Osteoblast (primary cell): ENCODE results near the gene TSPAN13. TPM values are rescaled to one million over a fixed set of nuclear protein-coding genes. Genes with fewer than 3 reads are reported as not detected.

Experiments used
- DNase-seq: peaks from one replicate; pipeline ENCODE4 v3.0.0; 2011; ENCODE audit warnings: low spot score, mixed read lengths; ENCODE audit not compliant: insufficient read length; ENCODE audit errors: missing footprints
- H2AFZ ChIP-seq: 2 replicates; pipeline ENCODE4 v1.6.0; 2011; ENCODE audit warnings: mild to moderate bottlenecking, low read length
- H3K27ac ChIP-seq: 2 replicates; pipeline ENCODE4 v1.5.1; 2011; ENCODE audit warnings: mild to moderate bottlenecking, low read depth, low read length, moderate library complexity
- H3K27me3 ChIP-seq: 2 replicates; pipeline ENCODE4 v1.6.0; 2012; ENCODE audit warnings: mild to moderate bottlenecking, control low read depth, inconsistent platforms, low read length, moderate library complexity; ENCODE audit not compliant: insufficient read depth
- H3K36me3 ChIP-seq: 2 replicates; pipeline ENCODE4 v1.5.1; 2011; ENCODE audit warnings: mild to moderate bottlenecking, low read length, control low read depth, moderate library complexity; ENCODE audit not compliant: insufficient read depth
- H3K4me1 ChIP-seq: 2 replicates; pipeline ENCODE4 v1.5.1; 2011; ENCODE audit warnings: mild to moderate bottlenecking, low read length, control low read depth, moderate library complexity; ENCODE audit not compliant: insufficient read depth
- H3K4me2 ChIP-seq: 2 replicates; pipeline ENCODE4 v1.6.0; 2011; ENCODE audit warnings: mild to moderate bottlenecking, low read length; ENCODE audit not compliant: insufficient read depth
- H3K4me3 ChIP-seq: fragments of 200-600 bp; sonication (generic); 3 replicates; pipeline ENCODE4 v1.5.1; 2012; ENCODE audit warnings: mild to moderate bottlenecking, low read length, inconsistent platforms; ENCODE audit not compliant: insufficient read depth
- H3K79me2 ChIP-seq: 2 replicates; pipeline ENCODE4 v1.6.0; 2012; ENCODE audit warnings: mild to moderate bottlenecking, low read length, control low read depth, inconsistent platforms; ENCODE audit not compliant: insufficient read depth
- H3K9me3 ChIP-seq: 2 replicates; pipeline ENCODE4 v1.5.1; 2011; ENCODE audit warnings: low read depth, low read length, control low read depth
- H4K20me1 ChIP-seq: 2 replicates; pipeline ENCODE4 v1.6.0; 2012; ENCODE audit warnings: mild to moderate bottlenecking, low read length, control low read depth; ENCODE audit not compliant: insufficient read depth
- total RNA-seq: library from RNA; depleted of rRNA; stranded (reverse); fragments of >200 nt; gene quantifications from 2 replicates; pipeline ENCODE4 v1.2.3, GENCODE V29; 2012
- TF ChIP-seq, protein P1 (sequence below): IDR thresholded peaks from 2 replicates; pipeline ENCODE4 v1.5.1; 2011; ENCODE audit warnings: mild to moderate bottlenecking, low read depth, low read length, moderate library complexity; ENCODE audit errors: extremely low read depth

TSPAN13 gene
- total RNA-seq, 1 donor = 1.8 TPM

DNA sequence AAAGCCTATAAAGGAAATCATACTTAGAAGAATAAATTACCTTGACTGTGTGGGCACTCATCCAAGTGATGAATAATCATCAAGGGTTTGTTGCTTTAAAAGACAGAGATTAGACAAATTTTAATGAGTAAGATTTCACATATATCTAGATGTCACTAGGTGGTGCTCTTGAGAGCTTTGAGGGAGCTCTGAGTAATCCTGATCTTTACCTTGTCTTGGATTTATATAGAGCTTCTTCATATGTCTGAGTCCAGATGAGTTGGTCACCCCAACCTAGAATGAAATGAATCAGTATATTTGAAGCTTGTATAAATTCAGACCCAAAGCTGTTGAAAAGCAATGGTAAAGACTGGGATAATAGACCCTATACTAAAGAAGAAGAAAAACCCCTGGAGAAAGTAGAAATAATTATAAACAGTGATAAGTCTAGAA, 47.6 kb downstream of the TSPAN13 start:
- Histone ChIP-seq H3K79me2 (no peaks in the 10 kb centered on the region), H3K9me3 (no peaks in the 10 kb centered on the region), H3K36me3 (no peaks in the 10 kb centered on the region), H3K4me3 (no peak overlapping the region), H2AFZ (no peak overlapping the region), H3K27ac (no peak overlapping the region), H3K4me2 (no peak overlapping the region), H3K4me1 (no peaks in the 10 kb centered on the region), H3K27me3 (no peaks in the 10 kb centered on the region), H4K20me1 (no peaks in the 10 kb centered on the region)
- DNase-seq = peak; percentile 84
- TF ChIP-seq, protein P1, sequence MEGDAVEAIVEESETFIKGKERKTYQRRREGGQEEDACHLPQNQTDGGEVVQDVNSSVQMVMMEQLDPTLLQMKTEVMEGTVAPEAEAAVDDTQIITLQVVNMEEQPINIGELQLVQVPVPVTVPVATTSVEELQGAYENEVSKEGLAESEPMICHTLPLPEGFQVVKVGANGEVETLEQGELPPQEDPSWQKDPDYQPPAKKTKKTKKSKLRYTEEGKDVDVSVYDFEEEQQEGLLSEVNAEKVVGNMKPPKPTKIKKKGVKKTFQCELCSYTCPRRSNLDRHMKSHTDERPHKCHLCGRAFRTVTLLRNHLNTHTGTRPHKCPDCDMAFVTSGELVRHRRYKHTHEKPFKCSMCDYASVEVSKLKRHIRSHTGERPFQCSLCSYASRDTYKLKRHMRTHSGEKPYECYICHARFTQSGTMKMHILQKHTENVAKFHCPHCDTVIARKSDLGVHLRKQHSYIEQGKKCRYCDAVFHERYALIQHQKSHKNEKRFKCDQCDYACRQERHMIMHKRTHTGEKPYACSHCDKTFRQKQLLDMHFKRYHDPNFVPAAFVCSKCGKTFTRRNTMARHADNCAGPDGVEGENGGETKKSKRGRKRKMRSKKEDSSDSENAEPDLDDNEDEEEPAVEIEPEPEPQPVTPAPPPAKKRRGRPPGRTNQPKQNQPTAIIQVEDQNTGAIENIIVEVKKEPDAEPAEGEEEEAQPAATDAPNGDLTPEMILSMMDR = peak; percentile 58

DNA sequence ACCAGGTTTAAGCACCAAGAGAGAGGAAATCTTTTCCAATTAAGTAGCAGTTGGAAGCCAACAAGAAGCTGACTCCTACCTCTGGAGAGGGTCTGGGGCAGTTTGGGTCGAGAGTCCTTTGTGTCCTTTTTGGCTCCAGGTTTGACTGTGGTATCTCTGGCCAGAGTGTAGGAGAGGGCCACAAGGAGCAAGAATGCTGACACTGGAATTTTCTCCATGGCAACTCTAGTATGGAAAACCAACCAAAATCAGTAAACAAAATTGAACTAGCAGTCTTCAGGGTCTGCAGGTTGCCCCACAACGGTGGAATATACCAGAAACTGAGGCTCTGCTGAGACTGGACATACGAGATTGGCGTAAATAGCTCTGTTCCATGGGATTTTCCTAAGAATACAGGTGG, 48.0 kb downstream of the TSPAN13 start:
- Histone ChIP-seq H3K79me2 (no peaks in the 10 kb centered on the region), H3K27me3 (no peaks in the 10 kb centered on the region), H3K27ac (no peak overlapping the region), H3K4me3 (no peak overlapping the region), H3K9me3 (no peaks in the 10 kb centered on the region), H3K36me3 (no peaks in the 10 kb centered on the region), H2AFZ (no peak overlapping the region), H3K4me1 (no peaks in the 10 kb centered on the region), H3K4me2 (no peak overlapping the region), H4K20me1 (no peaks in the 10 kb centered on the region)
- DNase-seq = no peak
- TF ChIP-seq, protein P1 = no peak

DNA sequence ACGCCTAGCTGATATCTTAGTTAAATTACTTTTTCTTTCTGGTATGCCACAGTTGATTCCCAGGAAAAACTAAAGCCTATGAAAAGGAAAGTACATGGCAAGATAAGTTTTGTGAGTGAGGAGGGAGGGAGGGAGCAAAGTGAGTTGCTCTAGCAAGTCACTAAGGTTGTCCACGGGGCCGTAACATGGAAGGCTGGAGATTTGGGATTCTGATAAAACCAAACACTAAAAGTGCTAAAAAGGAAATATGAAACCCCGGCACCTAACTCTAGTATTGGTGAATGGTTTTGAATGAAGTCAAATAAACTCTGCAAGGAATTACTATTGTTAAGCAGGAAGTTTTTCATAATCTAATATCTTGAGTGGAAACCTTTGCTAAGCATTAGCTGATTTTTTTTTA, 49.6 kb downstream of the TSPAN13 start:
- no peaks in the 10 kb centered on the region for H4K20me1 ChIP-seq
- no peaks in the 10 kb centered on the region for H3K9me3 ChIP-seq
- no peak overlapping the region for H3K4me2 ChIP-seq
- H3K4me1 ChIP-seq = no peaks in the 10 kb centered on the region
- no peak overlapping the region for H3K4me3 ChIP-seq
- no peak overlapping the region for H2AFZ ChIP-seq
- H3K79me2 ChIP-seq = no peaks in the 10 kb centered on the region
- no peaks in the 10 kb centered on the region for H3K36me3 ChIP-seq
- H3K27me3 ChIP-seq = no peaks in the 10 kb centered on the region
- TF ChIP-seq, protein P1 = no peak
- no peak overlapping the region for H3K27ac ChIP-seq
- DNase-seq = no peak

DNA sequence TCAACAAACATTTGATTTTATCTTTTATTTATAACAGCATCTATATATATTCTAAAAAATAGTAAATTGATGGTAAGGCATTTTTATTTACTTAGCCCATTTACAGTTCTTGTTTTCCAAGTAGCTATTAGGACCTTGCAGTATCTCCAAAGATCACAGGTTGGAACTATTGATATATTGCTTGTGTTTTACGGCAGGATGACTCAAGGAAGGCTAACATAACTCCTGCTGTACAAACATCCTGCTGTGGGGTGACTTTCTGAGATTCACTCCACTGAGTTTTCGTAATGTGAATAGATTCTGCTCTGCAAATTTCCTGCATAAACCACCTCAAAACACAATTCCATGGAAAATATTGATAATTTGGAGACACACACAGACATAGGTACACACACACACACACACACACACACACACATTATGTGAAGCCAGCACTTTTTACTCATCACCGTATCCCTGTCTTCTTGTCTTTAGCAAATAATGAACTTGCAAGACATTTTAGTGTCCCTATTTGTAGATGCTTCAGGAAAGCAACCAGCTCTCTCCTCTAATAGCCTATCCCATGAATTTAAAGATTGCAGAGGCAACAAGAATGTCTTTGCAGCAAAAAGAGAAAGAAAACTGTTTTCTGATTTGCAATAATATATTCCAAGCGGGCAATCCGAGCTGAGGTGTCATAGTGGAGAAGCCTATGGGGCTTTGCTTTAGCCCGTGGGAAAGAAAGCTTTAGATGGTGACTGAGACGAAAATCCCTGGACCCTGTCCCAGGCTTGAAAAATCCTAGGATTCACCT, 50.5 kb downstream of the TSPAN13 start:
- Histone ChIP-seq H3K4me2 (no peak overlapping the region), H3K36me3 (no peaks in the 10 kb centered on the region), H3K27ac (no peak overlapping the region), H3K79me2 (no peaks in the 10 kb centered on the region), H2AFZ (no peak overlapping the region), H3K4me1 (no peaks in the 10 kb centered on the region), H3K9me3 (no peaks in the 10 kb centered on the region), H4K20me1 (no peaks in the 10 kb centered on the region), H3K27me3 (no peaks in the 10 kb centered on the region), H3K4me3 (no peak overlapping the region)
- no peak for DNase-seq
- TF ChIP-seq, protein P1 = no peak
